Type B pancreatic cell (in vitro differentiated cells): ENCODE measurements around the gene RAB1B. TPM values are rescaled to one million over a fixed set of nuclear protein-coding genes. Genes with fewer than 3 reads are reported as not detected.

Experiments
- DNase-seq: peaks from one replicate; pipeline ENCODE4 v3.0.0; 2021; ENCODE audit warnings: mixed read lengths; ENCODE audit not compliant: unreplicated experiment; ENCODE audit errors: extremely low spot score
- H3K27ac Mint-ChIP-seq: 2 replicates; pipeline ENCODE4 v1.8.0; 2021; ENCODE audit warnings: mild to moderate bottlenecking, mixed read lengths
- H3K27me3 Mint-ChIP-seq: 2 replicates; pipeline ENCODE4 v1.8.0; 2021; ENCODE audit warnings: mixed read lengths
- H3K36me3 Mint-ChIP-seq: 2 replicates; pipeline ENCODE4 v1.8.0; 2021; ENCODE audit warnings: mixed read lengths
- H3K4me1 Mint-ChIP-seq: one replicate; pipeline ENCODE4 v1.8.0; 2021; ENCODE audit warnings: mixed read lengths; ENCODE audit not compliant: unreplicated experiment
- H3K4me3 Mint-ChIP-seq: 2 replicates; pipeline ENCODE4 v1.8.0; 2021; ENCODE audit warnings: mild to moderate bottlenecking, mixed read lengths
- H3K9me3 Mint-ChIP-seq: 2 replicates; pipeline ENCODE4 v1.8.0; 2021; ENCODE audit warnings: mixed read lengths
- long read RNA-seq: library from polyadenylated mRNA; unstranded; transcript quantifications from one replicate; pipeline ENCODE4 v2.0.0, GENCODE V29; 2020
- total RNA-seq: library from RNA; stranded (reverse); gene quantifications from 2 replicates; pipeline ENCODE4 v1.2.1, GENCODE V29; 2021; ENCODE audit warnings: low replicate concordance
- TF ChIP-seq, protein P1 (sequence below): fragments of 200-600 bp; sonication (generic); conservative IDR thresholded peaks from 2 replicates; pipeline ENCODE4 v1.5.0; 2021; ENCODE audit warnings: antibody characterized with exemption, mild to moderate bottlenecking

Gene RAB1B
- total RNA-seq, result 96.4 and 122 TPM in 2 replicates
- long read RNA-seq, transcript RAB1B-201 (6 exons, 2,007 nt), result major isoform, 5 of 9 reads
- long read RNA-seq, partial matches to known transcripts, result 1 of 9 reads
- long read RNA-seq, other reads (novel, unspliced or antisense), result 3 of 9 reads

DNA sequence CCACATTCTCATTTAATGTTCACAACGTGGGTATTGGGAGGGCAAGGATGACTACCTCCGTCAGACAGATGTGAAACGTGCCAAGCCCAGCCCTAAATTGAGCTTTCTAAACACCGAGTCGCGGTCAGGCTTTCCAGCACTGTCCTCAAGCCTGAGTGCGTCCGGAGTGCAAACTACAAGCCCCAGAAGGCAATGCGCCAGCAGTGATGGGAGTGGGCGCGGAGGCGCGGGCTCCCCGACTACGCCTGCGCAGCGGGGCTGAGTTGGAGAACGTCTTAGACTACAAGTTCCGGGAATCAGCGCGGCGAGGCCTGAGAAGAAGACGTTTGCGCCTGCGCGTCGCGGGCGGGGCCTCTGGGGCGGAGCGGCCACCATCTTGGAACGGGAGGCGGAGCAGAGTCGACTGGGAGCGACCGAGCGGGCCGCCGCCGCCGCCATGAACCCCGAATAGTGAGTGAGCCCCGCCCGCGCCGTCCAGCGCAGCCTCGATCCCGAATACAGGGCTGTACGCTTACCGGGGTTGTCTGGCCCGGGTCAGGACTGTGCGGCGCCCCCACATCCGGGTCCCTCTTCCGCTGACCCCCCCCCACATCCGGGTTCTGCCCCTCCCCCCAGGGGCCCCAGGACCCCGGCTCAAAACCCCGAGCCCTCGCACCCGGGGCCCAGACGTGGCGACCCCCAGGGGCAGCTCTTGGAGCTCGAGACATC is at the start of gene RAB1B:
Gene RAB1B, plus strand, starts transcription at position 396 of the 708 bp plus-strand sequence. Its CDS starts 41 bp downstream, at position 437.
- Mint-ChIP-seq H3K9me3 (no peaks in the 10 kb centered on the region), H3K4me1 (peaks cover 10% of the 10 kb centered on the region), H3K27ac (peak within 1 kb of the TSS; percentile 99), H3K36me3 (peaks cover 4% of the 10 kb centered on the region), H3K27me3 (no peaks in the 10 kb centered on the region), H3K4me3 (peak within 1 kb of the TSS; percentile 97)
- DNase-seq, result peak; percentile 100
- TF ChIP-seq, protein P1, sequence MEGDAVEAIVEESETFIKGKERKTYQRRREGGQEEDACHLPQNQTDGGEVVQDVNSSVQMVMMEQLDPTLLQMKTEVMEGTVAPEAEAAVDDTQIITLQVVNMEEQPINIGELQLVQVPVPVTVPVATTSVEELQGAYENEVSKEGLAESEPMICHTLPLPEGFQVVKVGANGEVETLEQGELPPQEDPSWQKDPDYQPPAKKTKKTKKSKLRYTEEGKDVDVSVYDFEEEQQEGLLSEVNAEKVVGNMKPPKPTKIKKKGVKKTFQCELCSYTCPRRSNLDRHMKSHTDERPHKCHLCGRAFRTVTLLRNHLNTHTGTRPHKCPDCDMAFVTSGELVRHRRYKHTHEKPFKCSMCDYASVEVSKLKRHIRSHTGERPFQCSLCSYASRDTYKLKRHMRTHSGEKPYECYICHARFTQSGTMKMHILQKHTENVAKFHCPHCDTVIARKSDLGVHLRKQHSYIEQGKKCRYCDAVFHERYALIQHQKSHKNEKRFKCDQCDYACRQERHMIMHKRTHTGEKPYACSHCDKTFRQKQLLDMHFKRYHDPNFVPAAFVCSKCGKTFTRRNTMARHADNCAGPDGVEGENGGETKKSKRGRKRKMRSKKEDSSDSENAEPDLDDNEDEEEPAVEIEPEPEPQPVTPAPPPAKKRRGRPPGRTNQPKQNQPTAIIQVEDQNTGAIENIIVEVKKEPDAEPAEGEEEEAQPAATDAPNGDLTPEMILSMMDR, result no peak

DNA sequence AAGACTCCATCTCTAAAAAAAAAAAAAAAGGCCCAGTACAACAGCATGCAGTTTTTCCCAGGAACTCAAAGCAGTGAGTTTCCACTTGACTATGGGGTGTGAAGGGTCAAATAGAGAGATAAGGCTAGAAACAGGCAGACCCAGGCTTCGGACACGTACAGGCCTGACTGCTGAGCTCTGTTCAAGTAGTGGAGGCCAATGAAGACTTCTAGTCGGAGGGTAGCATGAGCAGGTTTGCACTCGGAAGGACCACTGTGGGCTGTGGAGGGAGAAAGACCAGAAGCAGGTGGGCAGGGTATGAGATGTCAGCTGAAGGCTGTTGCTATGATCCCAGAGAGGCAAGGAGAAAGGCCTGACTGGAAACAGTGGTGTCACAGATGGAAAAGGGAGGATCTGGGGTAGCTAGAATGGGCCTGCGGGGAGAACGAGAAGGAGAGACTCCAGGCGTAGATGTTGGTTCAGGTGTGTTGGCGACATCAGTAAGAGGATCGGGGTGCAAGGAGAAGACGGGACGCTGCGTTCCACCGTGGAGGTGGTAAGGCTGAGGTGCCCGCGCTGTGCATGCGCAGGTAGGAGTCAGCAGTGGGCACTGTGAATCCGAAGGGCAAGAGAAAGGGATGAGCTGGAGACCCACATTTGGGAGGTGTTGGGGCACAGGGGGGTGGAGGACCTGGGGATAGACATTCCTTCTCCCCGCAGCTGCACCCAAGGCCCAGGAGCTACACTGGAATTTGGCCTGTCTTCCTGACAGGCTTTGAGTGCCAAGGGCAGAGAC is 49.4 kb upstream of the RAB1B start:
- H3K27me3 Mint-ChIP-seq, result no peaks in the 10 kb centered on the region

DNA sequence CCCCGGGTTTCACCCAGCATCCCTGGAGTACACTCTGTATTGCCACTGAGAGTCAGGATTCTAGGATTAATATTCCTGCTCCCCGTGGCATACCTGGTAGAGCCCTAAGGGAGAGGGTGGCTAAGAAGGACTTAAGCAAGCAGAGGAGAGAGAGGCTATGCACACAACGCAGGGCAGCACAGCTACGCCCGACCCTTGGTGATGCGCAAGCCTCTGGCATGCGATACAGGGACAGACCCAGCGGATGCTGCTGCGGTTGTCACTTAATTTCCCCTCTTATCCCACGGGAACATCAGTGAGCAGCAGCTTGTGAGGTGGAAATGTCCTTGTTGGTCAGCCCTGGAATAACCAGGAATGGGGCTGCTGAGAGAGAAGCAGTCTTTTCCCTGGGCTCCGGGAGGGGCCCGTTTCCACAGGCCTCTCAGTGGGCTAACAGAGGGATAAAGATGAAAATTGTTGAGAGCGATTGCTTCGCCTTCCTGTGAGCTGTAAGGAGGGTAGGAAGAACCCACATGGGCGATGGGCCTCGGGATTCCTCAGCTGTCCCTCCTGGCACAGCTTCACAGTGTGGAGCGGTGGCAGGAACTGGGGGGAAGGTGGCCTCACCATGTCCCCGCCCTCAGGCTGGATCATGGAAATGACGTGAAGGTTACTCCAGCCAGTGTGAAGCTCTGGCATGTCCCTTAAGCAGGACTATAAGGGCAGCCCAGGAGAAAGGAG is 48.4 kb upstream of the RAB1B start:
- Mint-ChIP-seq H3K4me1 (peaks cover 6% of the 10 kb centered on the region), H3K9me3 (no peaks in the 10 kb centered on the region), H3K4me3 (no peak overlapping the region), H3K27me3 (no peaks in the 10 kb centered on the region), H3K36me3 (peaks cover 20% of the 10 kb centered on the region), H3K27ac (no peak overlapping the region)
- no peak for DNase-seq
- TF ChIP-seq, protein P1, result no peak

More for the DNA sequence above, 49.4 kb upstream of the RAB1B start:
- H3K9me3 Mint-ChIP-seq, result no peaks in the 10 kb centered on the region
- peak overlapping the region; percentile 11 for H3K27ac Mint-ChIP-seq
- H3K4me1 Mint-ChIP-seq, result peaks cover 6% of the 10 kb centered on the region
- peaks cover 20% of the 10 kb centered on the region for H3K36me3 Mint-ChIP-seq
- H3K4me3 Mint-ChIP-seq, result no peak overlapping the region
- TF ChIP-seq, protein P1, result no peak
- no peak for DNase-seq

DNA sequence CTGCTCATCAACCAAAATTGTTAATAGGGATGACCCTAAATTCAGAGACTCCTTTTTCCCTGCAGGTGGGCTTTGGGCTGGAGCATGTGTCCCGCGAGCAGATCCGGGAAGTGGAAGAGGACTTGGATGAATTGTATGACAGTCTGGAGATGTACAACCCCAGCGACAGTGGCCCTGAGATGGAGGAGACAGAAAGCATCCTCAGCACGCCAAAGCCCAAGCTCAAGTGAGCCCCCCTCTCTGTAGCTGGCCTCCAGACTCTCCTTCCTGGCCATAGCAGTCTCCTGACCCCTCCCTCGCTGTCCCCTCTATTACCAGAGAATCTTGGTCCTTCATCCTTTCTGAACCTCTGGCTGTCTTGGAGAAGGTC is 47.9 kb upstream of the RAB1B start:
- no peak overlapping the region for H3K4me3 Mint-ChIP-seq
- H3K27me3 Mint-ChIP-seq, result no peaks in the 10 kb centered on the region
- peaks cover 20% of the 10 kb centered on the region for H3K36me3 Mint-ChIP-seq
- H3K4me1 Mint-ChIP-seq, result peaks cover 6% of the 10 kb centered on the region
- H3K27ac Mint-ChIP-seq, result no peak overlapping the region
- no peak for DNase-seq
- no peaks in the 10 kb centered on the region for H3K9me3 Mint-ChIP-seq
- TF ChIP-seq, protein P1, result no peak

DNA sequence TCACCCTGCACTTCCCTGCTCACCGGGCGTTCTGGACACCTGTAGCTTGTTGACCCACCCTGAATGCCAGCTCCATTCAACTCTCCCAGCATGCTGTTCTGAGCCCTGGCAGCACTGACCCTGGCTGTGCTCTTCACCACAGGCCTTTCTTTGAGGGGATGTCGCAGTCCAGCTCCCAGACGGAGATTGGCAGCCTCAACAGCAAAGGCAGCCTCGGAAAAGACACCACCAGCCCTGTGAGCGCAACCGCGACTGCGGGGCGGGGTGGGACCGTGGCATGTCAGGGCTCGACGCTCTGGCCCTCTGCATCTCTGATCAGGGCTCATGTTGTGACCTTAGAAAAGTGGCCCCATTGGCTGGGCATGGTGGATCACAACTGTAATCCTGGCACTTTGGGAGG is 47.4 kb upstream of the RAB1B start:
- Mint-ChIP-seq H3K27me3 (no peaks in the 10 kb centered on the region), H3K4me3 (no peak overlapping the region), H3K9me3 (no peaks in the 10 kb centered on the region), H3K4me1 (peaks cover 6% of the 10 kb centered on the region), H3K27ac (no peak overlapping the region), H3K36me3 (peaks cover 19% of the 10 kb centered on the region)
- DNase-seq, result no peak
- TF ChIP-seq, protein P1, result no peak
